NCI-H1105 (cell line): ENCODE measurements around the gene SPECC1L.

ENCODE experiments used
- DNase-seq: peaks from one replicate; lab custom pipeline; 2025; lab: John Stamatoyannopoulos, UW

SPECC1L gene

DNA sequence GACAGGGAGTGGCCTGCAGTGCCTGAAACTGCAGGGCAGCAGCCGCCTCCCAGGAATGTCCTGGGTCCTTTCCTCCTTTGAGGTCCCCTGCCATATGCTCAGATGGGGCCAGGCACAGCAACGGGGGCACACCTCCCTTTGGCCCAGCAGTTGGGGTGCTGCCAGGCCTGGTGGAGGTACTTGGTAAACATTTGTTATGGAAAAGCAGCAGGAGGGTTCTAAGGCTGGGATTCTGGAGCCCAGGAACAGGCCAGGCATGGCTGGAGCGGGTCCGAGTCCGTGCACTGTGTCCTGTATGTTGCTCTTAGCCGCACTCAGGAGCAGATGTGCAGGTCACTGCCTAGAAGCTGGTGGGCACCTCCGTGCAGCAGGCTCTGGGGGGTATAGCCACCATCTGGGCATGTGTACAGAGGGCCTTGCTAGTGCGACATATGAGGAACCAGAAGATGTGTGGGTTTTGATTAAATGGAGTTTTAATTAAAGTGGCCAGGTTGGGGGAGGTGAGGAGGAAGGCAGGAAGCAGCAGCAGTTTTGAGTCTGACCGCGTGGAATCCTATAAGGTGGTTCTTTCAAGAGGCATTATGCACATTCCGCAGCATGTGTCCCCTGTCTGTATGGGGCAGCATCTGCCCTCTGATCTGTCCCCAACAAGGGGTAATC, 158.2 kb downstream of the SPECC1L start:
- DNase-seq = no peak

DNA sequence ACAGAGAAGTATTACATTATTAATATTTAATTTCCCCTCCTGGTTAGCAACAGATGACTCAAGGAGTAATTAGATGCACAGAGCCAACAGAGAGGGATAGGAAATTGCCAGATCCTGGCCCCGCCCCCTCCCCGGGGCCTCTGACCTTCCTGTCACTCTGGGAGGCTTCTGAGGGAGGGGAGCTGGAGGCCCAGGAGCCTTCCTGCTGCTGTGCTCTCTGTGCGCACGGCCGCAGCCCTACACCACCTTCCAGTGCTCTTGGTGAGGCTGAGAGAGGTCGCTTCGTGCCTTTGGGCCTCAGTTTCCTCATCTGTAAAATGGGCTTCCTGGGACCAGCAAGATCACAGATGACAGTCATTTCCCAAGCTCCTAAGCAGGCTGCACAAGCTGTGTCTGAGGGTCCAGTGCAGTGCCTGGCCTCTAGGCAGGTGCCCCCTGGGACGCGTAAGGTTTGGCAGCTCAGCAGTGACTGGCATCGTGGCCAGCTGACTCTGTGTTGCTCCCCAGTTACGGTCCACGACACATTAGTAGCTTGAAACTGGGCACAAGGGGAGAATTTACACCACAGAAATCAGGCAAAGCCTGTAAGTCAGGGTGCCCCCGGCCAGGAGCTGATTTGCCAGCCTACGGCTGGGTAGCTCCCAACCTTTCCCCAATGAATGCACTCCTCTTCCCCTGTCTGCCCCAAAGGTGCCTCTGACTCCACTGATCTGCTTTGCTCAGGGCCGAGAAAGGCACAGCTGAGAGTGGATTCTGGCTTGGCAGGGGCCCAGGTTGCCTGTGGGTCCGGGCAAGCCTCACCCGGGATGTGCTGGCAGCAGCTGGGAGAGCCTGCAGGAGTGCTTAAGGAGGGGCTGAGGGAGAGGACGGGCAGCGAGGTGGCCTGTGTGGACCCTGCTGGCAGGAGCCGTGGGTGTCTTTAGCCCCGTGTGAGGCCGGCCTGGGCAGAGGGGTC, 159.1 kb downstream of the SPECC1L start:
- peak; percentile 3 for DNase-seq

DNA sequence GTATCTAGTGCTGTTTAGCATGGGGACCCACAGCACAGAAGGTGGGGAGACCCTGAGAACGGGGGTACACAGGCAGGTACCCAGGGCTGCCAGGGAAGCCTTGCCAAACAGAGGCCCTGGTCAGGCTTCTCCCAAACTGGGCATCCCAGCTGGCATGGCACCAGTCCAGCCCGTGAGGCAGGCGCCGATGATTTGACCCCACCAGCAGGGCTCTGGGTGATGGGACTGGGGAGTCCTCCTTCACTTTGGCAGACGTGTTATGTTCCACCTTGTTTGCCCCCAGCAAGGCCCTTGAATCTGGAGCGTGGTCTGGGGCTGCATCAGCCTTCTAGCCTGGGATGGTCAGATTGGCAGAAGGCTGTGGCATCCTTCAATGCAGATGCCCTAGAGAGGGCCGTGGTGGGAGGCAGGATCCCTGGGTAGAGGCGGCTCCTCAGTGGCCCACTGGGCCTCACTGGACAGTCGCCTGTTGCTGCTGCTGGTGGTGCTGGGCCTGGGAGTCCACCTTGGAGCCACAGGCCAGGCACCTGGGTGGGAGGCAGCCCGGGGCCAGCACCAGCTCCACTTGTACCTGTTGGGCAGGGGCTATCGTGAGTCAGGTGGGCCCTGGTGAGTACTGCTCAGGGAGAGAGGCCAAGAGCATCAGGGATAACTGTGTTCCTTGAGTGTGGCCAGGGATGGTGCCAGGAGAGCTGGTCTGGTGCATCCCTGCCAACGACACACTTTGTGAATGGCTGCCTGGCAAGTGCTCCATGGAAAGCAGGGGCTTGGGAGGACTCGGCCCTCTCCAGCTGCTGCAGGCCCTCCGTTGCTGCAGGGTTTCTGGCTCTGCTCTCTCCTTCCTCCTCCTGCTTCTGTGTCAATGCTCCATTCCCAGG, 160.0 kb downstream of the SPECC1L start:
- no peak for DNase-seq

DNA sequence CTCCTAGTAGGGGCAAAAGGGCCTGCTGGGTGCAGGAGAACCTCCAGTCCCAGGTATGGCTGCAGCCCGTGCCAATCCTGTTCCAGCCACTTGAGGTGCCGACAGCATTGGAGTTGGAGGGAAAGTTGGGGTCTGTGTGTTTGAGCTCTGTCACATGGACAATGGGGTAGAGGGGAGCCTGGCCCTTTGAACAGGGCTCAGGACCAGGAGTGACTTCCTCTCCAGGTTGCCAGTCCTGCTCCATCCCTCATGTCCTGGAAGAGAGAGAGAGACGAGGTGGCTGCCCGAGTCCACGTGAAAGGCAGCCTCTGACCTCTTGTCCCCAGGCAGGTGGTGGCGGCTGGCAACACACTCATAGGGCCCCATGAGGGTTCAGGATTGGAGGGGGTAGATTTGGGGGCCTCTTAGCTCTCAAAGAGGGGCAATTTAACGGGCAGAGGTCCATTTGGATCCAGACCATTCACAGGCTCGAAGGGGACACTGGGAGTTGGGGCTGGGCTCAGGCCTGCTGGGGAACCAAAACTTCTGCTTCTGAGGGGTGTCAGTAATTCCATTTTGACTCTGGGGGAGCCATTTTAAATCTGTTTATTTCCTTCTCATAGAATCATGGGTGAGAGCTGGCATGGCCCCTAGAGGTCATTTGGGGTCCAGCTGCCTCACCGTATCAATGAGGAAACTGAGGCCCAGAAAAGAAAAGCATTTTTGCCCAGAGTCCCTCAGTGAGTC, 160.8 kb downstream of the SPECC1L start:
- no peak for DNase-seq

DNA sequence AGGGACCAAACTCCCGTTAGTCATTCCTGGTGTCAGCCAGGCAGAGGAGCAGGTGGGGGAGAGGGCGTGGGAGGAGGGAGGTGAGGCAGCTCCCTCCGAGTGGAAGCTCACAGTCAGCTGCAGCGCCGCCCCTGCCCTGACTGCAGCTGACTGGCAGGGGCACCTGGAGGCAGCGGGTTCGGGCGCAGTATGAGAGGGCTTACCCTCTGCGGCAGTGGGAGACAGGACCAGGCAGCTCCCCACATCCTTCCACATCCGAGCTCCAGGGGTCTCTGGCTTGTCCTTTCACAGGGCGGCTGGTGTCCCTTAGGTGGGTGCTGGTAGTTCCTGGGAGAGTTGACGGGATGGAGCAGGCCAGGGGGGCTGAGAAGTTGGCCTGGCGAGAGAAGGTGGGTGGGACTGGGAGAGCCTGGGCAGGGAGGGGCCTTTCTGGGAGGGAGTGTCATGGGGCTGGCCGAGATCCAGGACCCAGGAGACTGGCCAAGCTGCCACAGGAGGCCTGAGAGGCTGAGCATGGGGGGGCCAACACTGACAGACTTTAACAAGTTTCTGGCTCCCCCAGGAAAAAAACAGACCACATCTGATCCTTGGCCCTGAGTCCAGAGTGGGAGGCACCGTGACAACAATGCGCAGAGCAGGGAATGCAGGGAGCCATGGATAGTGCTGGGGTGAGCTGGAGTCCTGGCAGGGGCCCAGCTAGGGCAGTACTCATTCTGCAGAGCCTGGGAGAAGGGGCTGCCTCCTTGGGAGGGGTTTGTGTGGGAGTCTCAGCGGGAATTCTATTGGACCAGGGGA, 161.6 kb downstream of the SPECC1L start:
- DNase-seq = peak; percentile 37

DNA sequence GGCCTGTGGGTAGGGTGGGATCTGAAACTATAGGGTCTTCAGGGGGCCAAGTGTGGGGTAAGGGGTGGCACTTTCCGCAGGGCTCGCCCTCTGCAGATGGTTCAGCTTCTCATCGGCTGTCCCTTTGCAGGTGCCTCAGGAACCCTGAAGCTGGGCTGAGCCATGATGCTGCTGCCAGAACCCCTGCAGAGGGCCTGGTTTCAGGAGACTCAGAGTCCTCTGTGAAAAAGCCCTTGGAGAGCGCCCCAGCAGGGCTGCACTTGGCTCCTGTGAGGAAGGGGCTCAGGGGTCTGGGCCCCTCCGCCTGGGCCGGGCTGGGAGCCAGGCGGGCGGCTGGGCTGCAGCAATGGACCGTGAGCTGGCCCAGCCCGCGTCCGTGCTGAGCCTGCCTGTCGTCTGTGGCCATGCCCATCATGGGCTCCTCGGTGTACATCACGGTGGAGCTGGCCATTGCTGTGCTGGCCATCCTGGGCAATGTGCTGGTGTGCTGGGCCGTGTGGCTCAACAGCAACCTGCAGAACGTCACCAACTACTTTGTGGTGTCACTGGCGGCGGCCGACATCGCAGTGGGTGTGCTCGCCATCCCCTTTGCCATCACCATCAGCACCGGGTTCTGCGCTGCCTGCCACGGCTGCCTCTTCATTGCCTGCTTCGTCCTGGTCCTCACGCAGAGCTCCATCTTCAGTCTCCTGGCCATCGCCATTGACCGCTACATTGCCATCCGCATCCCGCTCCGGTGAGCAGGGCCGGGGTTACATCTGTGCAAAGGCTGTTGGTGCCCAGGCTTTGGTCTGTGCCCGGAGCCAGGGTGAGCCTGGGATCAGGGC, 162.6 kb downstream of the SPECC1L start:
- no peak for DNase-seq

DNA sequence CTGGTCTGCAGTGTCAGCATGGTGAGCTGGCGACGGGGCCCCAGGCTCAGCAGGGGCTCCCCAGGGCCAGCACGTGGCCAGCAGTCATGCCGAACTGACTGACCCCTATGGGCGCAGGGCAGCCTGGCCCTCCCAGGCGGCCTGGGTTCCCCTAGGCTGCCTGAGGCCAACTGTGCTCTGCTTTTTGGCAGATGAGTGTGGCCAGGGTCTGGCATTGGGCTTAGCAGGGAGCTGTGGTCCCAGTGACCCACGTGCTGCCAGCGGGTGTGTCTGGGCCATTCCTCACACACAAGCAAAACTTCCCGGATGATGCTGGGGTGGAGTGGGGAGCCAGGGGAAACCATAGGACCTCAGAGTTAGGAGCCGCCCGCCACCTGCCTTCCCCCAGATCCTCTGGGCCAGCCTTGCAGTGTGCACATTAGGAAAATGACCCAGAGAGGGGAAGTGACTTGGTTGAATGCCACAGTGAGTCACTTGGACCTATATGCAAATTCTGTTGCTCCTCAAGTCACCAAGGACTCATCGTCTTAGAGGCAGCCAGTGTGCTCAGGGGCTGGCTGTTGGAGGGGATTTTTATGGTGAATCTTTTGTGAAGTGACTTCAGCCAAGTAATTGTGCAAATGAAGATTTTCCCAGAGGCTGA, 163.3 kb downstream of the SPECC1L start:
- no peak for DNase-seq

DNA sequence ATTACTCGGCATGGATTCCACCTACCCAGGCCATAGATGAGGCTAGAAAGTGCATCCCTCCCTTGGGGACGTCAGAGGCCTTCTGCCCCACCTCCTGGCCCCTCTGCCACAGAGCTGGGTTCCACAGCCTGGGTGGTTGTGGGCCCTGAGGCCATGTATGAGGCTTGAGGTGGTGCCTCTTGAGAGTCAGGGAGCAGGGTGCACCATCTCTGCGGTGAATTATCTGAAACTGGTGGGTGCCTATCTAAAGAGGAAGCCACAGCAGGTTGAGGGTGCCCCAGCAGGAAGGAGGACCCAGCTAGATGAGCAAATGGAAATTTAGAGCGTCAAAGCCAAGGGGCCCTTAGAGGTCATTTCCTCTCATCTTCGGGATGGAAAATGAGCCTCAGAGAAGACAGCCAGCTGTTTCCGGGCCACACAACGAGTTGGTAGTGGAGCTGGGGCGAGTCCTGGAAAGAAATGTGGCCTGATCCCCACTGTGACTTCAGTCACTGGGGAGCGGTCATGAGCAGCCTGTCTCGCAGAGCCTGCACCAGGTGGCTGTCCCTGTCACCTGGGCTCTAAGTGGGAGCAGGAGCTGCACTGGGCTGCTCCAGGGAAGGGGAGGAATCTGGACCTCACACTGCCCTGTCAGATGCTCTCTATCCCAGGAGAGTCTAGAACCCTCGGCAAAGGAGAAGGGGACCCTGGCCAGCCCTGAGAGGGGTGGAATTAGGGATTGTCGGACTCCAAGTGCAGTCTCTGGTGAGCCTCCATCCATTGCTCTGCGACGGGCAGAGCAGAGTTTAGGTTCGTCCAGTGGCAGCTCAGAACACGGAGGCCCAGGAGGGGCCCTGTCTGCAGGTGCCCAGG, 164.1 kb downstream of the SPECC1L start:
- DNase-seq = no peak

DNA sequence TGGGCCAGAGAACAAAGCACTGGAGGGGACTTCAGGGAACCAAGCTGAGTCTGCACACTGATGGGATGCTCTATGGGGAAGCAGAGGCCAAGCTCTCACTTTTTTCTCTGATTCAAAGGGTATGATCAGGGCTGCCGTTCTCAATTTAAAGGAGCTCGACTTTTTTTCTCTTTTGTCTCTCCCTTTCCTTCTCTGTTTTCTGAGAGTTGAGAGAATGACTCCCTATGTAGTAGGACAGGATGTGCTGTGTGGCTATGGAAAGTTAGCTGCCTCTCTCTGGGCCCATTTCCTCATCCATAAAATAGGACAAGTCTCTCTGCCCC, 164.7 kb downstream of the SPECC1L start:
- DNase-seq = no peak

DNA sequence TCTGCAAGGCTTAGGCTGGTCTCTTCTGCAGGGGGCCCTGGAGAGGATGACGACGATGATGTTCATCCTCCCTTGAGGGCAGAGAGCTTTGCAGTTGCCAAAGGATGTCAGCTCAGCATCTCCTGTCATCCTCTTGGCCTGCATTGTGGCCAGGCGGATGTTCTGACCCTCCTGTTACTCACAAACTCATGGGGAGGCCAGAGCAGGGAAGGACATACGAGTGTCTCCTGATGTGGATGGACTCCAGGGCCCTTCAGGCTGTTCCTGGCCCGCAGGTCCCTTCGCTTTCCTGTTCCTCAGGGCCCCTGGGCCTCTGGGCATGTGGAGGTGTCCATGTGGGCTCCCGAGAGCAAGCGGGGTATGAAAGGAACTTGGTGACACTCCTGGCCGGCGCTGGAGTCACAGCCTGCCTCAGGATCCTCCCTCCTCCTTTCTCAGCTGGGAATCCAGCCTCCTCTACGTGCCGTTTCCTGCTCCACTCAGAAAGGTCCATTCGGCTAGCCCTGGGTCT, 165.3 kb downstream of the SPECC1L start:
- no peak for DNase-seq

DNA sequence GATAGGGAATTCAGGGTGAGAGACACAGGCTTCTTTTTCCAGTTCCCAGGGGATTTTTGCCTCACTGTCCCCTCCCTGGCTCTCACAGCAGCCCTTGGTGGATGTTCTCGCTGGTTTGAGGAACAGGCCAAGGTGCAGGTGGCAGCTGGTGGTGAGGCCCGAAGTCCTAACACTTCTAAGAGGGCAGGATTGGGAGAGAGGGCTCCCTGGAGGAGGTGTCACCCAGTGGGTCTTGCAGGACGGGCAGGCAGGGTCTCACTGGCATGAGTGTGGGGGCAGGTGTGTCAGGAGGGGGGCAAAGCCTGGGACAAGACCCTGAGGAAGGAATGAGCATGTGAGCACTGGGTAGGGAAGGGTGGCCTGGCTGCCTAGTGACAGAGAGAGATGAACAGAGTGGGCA, 165.9 kb downstream of the SPECC1L start:
- DNase-seq = no peak

DNA sequence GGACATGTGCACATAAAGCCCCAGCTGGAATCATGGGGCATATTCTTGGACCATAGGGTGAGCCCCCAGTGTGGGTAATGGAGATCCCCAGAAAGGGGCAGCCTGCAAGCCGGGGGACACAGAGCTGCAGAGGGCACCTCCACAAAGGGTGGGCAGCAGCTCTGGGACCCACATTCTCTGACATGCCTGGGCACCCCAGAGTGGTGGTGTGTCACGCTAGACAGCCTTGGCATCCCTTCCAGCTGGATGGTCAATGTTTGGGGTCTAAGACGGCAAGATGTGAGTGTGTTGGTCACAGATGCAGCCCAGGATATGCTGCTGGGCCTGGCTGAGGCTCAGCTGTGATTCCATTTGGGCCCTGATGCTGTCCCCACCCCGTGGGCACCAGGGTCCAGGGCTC, 166.5 kb downstream of the SPECC1L start:
- DNase-seq = no peak

DNA sequence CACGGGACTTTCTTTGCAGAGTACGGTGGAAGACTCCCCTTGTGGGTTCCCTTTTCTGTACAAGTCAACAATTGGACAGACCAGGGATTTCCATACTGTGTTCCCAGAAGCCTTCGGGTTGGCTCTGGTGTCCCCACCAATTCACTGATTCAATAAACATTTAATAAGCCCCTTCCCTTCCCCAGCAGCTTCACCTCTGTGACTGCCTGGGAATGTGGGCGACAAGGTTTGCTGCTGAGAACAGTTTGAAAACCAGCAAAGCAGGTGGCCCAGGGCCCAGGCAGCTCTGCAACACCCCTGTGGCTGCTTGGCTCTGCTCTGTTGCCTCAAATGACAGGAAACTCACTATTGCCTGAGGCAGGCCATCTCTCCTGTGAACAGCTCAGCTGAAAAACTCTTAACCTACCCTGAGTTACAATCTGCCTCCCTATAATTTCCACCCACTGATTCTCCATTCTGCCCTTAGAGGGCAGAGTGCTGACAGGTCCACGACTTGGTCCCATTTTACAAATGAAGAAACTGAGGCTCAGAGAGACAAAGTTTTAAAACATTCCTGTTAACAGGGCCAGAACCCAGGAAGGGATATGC, 167.2 kb downstream of the SPECC1L start:
- DNase-seq = no peak

DNA sequence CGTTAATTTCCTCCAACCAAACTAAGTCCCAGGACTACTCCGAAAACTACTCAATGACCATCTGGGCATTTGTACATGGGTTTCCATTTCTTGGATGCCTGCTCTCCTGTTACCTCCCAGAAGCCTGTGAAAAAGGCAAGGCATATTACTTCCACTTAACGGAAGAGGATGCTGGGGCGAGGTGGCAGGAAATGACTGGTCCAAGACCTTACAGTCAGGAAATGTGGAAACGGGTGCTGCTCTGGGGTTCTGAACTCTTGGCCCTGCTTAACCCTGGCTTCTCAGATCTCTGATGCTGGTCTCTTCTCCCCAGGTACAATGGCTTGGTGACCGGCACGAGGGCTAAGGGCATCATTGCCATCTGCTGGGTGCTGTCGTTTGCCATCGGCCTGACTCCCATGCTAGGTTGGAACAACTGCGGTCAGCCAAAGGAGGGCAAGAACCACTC, 169.7 kb downstream of the SPECC1L start:
- no peak for DNase-seq

DNA sequence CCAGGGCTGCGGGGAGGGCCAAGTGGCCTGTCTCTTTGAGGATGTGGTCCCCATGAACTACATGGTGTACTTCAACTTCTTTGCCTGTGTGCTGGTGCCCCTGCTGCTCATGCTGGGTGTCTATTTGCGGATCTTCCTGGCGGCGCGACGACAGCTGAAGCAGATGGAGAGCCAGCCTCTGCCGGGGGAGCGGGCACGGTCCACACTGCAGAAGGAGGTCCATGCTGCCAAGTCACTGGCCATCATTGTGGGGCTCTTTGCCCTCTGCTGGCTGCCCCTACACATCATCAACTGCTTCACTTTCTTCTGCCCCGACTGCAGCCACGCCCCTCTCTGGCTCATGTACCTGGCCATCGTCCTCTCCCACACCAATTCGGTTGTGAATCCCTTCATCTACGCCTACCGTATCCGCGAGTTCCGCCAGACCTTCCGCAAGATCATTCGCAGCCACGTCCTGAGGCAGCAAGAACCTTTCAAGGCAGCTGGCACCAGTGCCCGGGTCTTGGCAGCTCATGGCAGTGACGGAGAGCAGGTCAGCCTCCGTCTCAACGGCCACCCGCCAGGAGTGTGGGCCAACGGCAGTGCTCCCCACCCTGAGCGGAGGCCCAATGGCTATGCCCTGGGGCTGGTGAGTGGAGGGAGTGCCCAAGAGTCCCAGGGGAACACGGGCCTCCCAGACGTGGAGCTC, 170.2 kb downstream of the SPECC1L start:
- no peak for DNase-seq

DNA sequence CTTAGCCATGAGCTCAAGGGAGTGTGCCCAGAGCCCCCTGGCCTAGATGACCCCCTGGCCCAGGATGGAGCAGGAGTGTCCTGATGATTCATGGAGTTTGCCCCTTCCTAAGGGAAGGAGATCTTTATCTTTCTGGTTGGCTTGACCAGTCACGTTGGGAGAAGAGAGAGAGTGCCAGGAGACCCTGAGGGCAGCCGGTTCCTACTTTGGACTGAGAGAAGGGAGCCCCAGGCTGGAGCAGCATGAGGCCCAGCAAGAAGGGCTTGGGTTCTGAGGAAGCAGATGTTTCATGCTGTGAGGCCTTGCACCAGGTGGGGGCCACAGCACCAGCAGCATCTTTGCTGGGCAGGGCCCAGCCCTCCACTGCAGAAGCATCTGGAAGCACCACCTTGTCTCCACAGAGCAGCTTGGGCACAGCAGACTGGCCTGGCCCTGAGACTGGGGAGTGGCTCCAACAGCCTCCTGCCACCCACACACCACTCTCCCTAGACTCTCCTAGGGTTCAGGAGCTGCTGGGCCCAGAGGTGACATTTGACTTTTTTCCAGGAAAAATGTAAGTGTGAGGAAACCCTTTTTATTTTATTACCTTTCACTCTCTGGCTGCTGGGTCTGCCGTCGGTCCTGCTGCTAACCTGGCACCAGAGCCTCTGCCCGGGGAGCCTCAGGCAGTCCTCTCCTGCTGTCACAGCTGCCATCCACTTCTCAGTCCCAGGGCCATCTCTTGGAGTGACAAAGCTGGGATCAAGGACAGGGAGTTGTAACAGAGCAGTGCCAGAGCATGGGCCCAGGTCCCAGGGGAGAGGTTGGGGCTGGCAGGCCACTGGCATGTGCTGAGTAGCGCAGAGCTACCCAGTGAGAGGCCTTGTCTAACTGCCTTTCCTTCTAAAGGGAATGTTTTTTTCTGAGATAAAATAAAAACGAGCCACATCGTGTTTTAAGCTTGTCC, 171.0 kb downstream of the SPECC1L start:
- DNase-seq = no peak
